Limb (tissue), 2 donors: Measurements from ENCODE around the gene CEP152.
"Not testable (repeated sequence)": the region's sequence is repeated elsewhere in the genome, so short reads cannot be mapped to it uniquely, and the experiment has no call there.

Experiments
- DNase-seq, 2 donors: peaks; one replicate each; pipeline ENCODE4 v3.0.0-alpha.2; 2016; ENCODE audit errors: extremely low spot score in 2 of 2

Gene CEP152

DNA sequence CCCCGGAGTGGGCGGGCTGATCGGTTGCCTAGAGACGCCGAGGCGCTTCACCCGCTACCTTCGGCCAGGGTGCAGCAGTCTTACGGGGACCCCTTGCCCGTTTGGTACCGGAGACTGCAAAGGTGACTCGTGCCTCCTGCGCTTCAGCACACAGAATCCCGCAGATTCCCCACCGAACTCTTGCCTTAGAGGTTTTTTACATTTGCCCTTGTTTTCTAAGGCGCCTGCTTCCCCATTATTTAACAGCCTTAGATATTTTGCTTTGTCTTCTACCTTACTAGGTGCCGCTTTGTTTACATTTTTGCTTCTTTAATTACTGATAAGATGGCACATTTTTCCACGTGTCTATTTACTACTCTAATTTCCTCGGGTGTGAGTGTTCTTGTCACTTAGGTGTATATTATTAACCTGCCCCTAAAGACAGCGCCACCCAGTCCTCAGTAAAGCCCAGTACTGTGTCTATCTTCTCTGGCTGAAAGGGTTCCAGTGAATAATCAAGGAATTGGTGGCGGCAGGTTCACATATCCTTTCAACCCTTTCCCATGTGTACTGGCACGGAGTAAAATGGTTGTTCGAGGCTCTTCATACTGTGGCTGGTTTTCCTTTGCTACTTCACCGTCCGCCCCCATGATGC lies 573 bp upstream of the CEP152 start:
- no peak for DNase-seq

DNA sequence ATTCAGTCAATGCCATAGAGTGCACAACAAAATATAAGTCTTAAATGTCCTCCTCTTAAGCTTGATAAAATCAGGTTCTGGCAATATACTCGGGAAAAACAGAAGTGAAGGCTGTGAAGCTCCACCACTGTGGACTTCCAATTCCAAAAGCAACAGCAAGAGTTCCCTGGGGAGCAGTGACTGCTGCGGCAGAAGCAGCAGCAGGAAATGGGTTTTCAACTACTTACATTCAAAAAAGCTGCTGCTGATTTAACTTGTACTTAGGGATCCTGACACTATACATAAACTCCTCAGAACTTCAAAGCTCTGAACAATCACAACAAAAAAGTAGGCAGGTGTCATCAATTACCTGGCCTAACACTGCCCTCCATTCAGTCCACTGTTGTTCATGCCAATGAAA lies 4.7 kb downstream of the CEP152 start:
- no peak for DNase-seq

GRCh38 chr15:48805591-48805990 lies 5.3 kb downstream of the CEP152 start:
- no peak for DNase-seq

DNA sequence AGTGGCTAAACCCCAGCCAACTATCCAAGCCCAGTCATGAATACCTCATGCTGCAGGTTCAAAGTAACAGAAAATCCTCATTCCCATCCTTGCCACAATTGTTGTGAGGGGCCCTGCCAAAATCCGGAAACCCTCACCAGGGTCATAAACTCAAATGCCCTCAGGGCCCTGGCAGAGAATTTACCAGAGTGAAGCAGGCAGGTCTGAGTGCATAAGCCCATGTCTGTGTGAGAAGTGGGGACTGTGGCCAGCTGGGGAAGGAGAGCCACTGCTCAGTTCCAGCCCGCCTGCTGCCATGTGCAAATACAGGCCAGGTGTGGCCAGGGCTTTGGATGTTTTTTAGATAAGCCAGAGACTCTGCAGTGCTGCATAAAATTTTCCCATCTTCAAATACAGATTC lies 7.0 kb downstream of the CEP152 start:
- no peak for DNase-seq

DNA sequence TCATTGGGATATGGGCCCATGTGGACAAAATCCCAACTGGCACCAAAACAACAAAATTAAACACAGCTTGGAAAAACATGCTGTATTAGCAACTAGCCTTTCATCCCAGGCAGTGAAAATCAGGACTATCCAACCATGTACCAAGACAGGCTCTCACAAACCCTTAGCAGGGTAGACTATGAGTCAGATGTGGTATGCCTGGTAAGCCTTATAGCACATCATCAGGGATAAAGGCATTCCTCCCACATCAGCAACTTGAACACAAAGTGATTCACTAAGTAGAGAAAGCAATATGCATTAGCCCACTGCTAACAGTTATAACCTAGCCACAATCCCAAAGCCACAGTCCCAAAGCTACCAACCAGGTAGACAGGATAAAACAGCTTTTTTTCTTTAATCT lies 8.0 kb downstream of the CEP152 start:
- DNase-seq: no peak

GRCh38 chr15:48802257-48802656 lies 8.6 kb downstream of the CEP152 start:
- no peak for DNase-seq

DNA sequence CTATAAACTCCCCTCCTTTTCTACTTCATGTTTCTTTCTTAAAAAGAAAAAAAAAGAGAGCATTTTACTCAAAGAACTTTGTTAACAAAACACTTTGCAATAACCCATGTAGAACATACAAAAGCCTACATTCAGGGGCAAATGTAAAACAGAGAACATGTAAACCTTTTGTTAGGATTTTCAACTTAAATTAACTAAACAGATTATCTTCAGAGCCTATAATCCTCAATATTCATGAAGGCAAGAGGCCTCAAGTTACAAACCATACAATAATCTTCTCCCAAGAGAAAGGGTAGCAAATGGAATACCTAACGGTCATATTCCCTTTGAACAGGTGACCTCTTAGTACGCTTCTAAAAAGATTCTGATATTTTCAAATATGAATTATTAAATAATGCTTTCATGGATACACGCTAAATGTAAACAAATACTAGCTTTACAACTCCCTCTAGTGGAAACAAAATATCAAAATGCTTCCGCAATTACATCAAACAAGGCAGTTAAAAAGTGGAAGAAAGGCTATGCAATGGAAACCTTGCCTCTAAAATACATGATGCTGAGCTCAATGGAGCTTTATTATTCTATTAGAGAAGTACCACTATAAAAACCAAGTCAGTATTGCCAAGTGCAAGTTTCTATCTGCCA lies 9.9 kb downstream of the CEP152 start:
- peak in 1 of 2 donors; percentile 68 for DNase-seq

GRCh38 chr15:48800245-48800644 lies 10.6 kb downstream of the CEP152 start:
- DNase-seq: no peak

DNA sequence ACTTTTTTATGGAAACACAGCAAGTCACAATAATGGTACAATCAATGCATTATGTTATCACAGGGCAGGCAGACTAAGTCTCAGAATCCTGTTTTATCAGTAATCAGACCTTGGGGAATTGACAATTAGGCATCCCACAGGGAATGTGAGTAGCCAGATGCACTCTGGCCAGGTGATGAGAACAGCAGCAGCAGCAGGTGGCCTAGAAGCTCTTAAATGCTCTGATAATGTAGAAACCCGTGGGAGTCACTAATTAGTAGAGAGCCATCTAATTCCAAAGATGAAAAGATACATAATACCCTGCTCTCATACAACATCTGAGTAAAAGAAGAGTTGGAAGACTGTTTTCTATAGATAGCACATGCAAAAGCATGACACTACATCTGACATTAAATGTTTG lies 12.6 kb downstream of the CEP152 start:
- DNase-seq: no peak

DNA sequence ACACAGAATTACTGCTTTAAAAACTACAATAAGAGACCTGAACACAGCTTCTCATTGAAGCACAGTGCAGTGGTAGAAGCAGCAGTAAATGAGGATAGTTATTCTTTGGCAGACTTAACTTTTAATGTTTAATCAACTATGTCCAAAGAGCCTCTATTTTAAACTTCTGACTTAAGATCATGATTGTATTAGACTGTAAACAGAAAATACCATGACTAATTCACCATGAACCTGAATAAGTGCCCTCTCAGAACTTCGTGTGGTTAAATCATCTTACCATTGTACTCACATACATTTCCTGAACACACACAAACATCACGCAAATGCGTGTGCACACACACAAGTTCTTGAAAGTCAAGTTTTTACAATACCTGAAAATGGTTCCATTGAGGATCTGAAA lies 13.9 kb downstream of the CEP152 start:
- DNase-seq: no peak

DNA sequence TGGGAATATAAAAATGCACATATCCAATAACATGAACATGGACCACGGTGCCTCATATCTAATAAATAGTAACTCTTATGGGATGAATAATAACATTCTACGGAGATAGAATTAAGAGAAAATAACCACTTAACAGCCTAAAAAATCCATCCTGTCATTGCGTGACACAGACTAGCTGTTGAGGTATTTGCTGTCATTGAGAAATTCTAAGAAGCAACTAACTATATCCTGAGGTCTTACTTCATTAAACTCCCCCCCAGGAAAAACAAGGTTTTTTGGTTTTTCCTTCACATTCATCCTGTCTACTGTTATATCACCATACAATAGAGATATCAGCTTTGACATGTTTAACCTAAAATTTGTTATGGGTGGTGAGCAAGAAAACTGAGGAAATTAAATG lies 14.3 kb downstream of the CEP152 start:
- DNase-seq: no peak

- no peak for DNase-seq
Measured at GRCh38 chr15:48795901-48796300, 15.0 kb downstream of the CEP152 start.

DNA sequence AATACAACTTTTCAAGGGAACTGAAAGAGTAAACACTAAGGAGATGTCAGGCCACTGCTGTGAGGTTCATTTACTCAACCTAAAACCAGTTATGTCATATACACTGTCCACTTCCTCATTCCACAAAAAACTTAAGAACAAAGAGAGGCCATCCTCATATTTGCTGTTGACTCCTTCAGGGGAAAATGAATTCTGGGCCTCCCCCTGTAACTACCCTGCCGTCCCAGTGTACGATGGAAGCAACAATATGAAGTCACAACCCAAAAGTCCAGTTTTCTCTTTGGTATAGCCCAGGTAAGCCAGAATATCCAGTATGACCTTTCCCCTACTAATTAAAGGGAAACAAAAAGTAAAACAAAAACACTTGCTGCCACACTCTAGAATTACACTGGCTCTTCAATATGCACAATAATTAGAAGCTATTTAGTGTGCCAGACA lies 16.2 kb downstream of the CEP152 start:
- no peak for DNase-seq

- no peak for DNase-seq
Measured at GRCh38 chr15:48792408-48792807, 18.5 kb downstream of the CEP152 start.

DNA sequence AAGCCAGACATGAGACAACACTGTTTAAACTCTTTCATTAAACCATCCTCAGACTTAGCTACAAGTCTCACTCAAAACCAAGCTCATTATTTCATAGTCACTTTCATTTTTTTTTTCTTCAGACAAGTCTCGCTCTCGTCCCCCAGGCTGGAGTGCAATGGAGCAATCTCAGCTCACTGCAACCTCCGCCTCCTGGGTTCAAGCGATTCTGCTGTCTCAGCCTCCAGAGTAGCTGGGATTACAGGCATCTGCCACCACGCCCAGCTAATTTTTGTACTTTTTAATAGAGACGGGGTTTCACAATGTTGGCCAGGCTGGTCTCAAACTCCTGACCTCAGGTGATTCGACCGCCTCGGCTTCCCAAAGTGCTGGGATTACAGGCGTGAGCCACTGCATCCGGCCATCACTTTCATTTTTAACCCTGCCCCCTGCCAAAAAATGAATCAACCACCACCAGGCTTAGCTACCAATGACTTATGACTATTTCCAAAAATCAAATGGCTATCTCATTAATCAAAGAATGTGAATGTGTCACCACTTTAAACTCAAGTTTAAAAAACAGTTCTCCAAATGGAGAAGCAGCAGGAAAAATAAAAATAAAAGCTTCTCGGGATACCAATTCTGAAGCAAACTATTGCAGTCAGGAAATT lies 20.3 kb downstream of the CEP152 start:
- DNase-seq: not testable (repeated sequence)

GRCh38 chr15:48785712-48786111 lies 25.2 kb downstream of the CEP152 start:
- no peak for DNase-seq

- DNase-seq: no peak
Measured at GRCh38 chr15:48785195-48785594, 25.7 kb downstream of the CEP152 start.

- no peak for DNase-seq
Measured at GRCh38 chr15:48784756-48785155, 26.1 kb downstream of the CEP152 start.

DNA sequence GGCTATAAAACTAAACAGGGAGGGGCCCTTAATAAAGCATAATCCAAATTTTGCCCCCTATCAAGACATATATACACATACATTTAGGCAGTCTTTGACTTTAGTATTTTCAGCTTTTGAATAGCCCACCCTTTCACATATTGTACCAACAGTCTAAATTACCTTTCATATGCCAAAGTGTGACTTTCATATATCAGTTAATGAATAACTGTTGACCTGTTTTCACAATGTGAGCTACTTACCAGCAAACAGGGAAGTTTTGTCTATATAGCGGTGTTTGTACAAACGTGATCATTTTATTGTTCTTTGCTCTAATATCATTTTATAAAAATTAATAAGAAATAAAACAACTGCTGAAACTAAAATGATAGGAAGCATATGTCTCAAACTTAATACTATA lies 28.0 kb downstream of the CEP152 start:
- no peak for DNase-seq

GRCh38 chr15:48781481-48782081 lies 29.3 kb downstream of the CEP152 start:
- no peak for DNase-seq

DNA sequence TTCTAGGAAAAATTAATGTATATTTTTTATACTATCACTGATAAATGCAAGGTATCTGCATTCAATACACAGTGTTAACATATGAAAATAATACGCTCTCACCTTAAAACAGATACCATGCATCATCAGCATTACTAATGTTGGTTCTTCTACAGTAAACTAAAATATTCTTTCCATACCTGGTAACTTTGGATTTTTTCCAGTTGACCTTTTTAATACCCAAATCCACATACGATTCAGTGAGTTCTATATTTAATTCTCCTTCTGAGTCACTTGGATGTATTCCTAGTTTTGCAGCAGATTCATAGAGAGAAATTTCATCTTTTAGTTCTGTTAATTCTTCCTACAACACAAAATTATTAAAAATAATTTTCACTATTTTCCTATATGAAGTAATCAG lies 29.9 kb downstream of the CEP152 start:
- no peak for DNase-seq

DNA sequence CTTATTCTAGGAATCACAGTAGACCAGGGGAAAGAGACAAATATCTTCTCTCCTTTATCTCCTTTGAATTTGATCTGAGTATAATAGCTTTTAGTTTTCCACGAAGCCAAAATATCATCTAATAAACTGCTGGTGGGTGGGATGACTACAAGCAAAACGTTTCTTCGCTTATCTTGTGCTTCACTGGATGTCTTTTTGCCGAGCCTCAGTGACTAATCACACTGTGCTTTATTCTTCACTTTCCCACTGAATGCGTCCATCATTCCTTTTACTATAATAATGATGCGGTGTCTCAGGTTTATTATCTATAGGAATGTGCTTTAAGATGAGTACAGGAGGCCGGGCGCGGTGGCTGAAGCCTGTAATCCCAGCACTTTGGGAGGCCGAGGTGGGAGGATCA lies 32.5 kb downstream of the CEP152 start:
- no peak for DNase-seq
